ENCODE results near the gene NAA11. TPM values are rescaled to one million over a fixed set of nuclear protein-coding genes. Genes with fewer than 3 reads are reported as not detected.

The NAA11 gene
- total RNA-seq, 1 experiment from 2014 or later, result not detected

GRCh38 chr4:79295086-79295485, 30.8 kb downstream of the NAA11 start:
- POLR2A ChIA-PET (ENCODE audit: low non-redundant PET), result no interaction called here
- no peaks in the 10 kb centered on the region for H3K4me1 ChIP-seq (ENCODE audit: insufficient read depth, low read length, poor library complexity, severe bottlenecking)

GRCh38 chr4:79294064-79294463, 31.8 kb downstream of the NAA11 start:
- POLR2A ChIA-PET (ENCODE audit: low non-redundant PET), result interaction anchor here (0.6 kb wide), 1 partner anchor 126 kb away, joined by 3 read pairs; no protein-coding TSS in a partner anchor
- no TSS peak for BruUV-seq (replicated peaks)
- Histone ChIP-seq H3K36me3 (ENCODE audit: insufficient read depth, low read length, poor library complexity, severe bottlenecking) (no peaks in the 10 kb centered on the region), H3K9me3 (ENCODE audit: low read depth, low read length, poor library complexity, severe bottlenecking) (no peaks in the 10 kb centered on the region), H3K4me3 (ENCODE audit: low read depth, low read length, poor library complexity, severe bottlenecking) (no peak overlapping the region), H3K4me1 (ENCODE audit: insufficient read depth, low read length, poor library complexity, severe bottlenecking) (no peaks in the 10 kb centered on the region), H3K27ac (ENCODE audit: low read depth, low read length, poor library complexity, severe bottlenecking) (no peak overlapping the region), H3K27me3 (replicated peaks; ENCODE audit: insufficient read depth, low read depth, low read length, poor library complexity) (no peaks in the 10 kb centered on the region)
- no peak for DNase-seq (ENCODE audit: low spot score)
- CTCF ChIA-PET, result no interaction called here
- TF ChIP-seq CTCF (conservative IDR thresholded peaks at IDR 0.05; ENCODE audit: low read depth, low read length) (no peak), EZH2 (IDR thresholded peaks at IDR 0.05; ENCODE audit: borderline replicate concordance, low read depth, low read length, poor library complexity, severe bottlenecking) (no peak)
- intact Hi-C loops (cut with micrococcal nuclease; ENCODE audit: unreplicated experiment), result no loop called here

More at GRCh38 chr4:79295086-79295485, 30.8 kb downstream of the NAA11 start:
- H3K9me3 ChIP-seq (ENCODE audit: low read depth, low read length, poor library complexity, severe bottlenecking), result no peaks in the 10 kb centered on the region
- intact Hi-C loops (cut with micrococcal nuclease; ENCODE audit: unreplicated experiment), result no loop called here
- H3K36me3 ChIP-seq (ENCODE audit: insufficient read depth, low read length, poor library complexity, severe bottlenecking), result no peaks in the 10 kb centered on the region
- no TSS peak for BruUV-seq (replicated peaks)
- no peak for DNase-seq (ENCODE audit: low spot score)
- no peak overlapping the region for H3K27ac ChIP-seq (ENCODE audit: low read depth, low read length, poor library complexity, severe bottlenecking)
- TF ChIP-seq EZH2 (IDR thresholded peaks at IDR 0.05; ENCODE audit: borderline replicate concordance, low read depth, low read length, poor library complexity, severe bottlenecking), result no peak
- no peak overlapping the region for H3K4me3 ChIP-seq (ENCODE audit: low read depth, low read length, poor library complexity, severe bottlenecking)
- CTCF ChIA-PET, result no interaction called here
- no peaks in the 10 kb centered on the region for H3K27me3 ChIP-seq (replicated peaks; ENCODE audit: insufficient read depth, low read depth, low read length, poor library complexity)

- Histone ChIP-seq H3K27ac (ENCODE audit: low read depth, low read length, poor library complexity, severe bottlenecking) (no peak overlapping the region), H3K9me3 (ENCODE audit: low read depth, low read length, poor library complexity, severe bottlenecking) (no peaks in the 10 kb centered on the region), H3K27me3 (replicated peaks; ENCODE audit: insufficient read depth, low read depth, low read length, poor library complexity) (no peaks in the 10 kb centered on the region), H3K4me1 (ENCODE audit: insufficient read depth, low read length, poor library complexity, severe bottlenecking) (no peaks in the 10 kb centered on the region), H3K4me3 (ENCODE audit: low read depth, low read length, poor library complexity, severe bottlenecking) (no peak overlapping the region), H3K36me3 (ENCODE audit: insufficient read depth, low read length, poor library complexity, severe bottlenecking) (no peaks in the 10 kb centered on the region)
- POLR2A ChIA-PET (ENCODE audit: low non-redundant PET), result no interaction called here
- intact Hi-C loops (cut with micrococcal nuclease; ENCODE audit: unreplicated experiment), result no loop called here
- TF ChIP-seq CTCF (conservative IDR thresholded peaks at IDR 0.05; ENCODE audit: low read depth, low read length), result no peak
- TF ChIP-seq EZH2 (IDR thresholded peaks at IDR 0.05; ENCODE audit: borderline replicate concordance, low read depth, low read length, poor library complexity, severe bottlenecking), result no peak
- CTCF ChIA-PET, result no interaction called here
- no TSS peak for BruUV-seq (replicated peaks)
- no peak for DNase-seq (ENCODE audit: low spot score)
Measured at GRCh38 chr4:79292008-79292407, 33.9 kb downstream of the NAA11 start.

- POLR2A ChIA-PET (ENCODE audit: low non-redundant PET), result no interaction called here
- no peaks in the 10 kb centered on the region for H3K27me3 ChIP-seq (replicated peaks; ENCODE audit: insufficient read depth, low read depth, low read length, poor library complexity)
- no peak for TF ChIP-seq EZH2 (IDR thresholded peaks at IDR 0.05; ENCODE audit: borderline replicate concordance, low read depth, low read length, poor library complexity, severe bottlenecking)
- TF ChIP-seq CTCF (conservative IDR thresholded peaks at IDR 0.05; ENCODE audit: low read depth, low read length), result no peak
- intact Hi-C loops (cut with micrococcal nuclease; ENCODE audit: unreplicated experiment), result no loop called here
- no peak overlapping the region for H3K4me3 ChIP-seq (ENCODE audit: low read depth, low read length, poor library complexity, severe bottlenecking)
- H3K4me1 ChIP-seq (ENCODE audit: insufficient read depth, low read length, poor library complexity, severe bottlenecking), result no peaks in the 10 kb centered on the region
- no peak for DNase-seq (ENCODE audit: low spot score)
- H3K36me3 ChIP-seq (ENCODE audit: insufficient read depth, low read length, poor library complexity, severe bottlenecking), result no peaks in the 10 kb centered on the region
- CTCF ChIA-PET, result no interaction called here
- no peak overlapping the region for H3K27ac ChIP-seq (ENCODE audit: low read depth, low read length, poor library complexity, severe bottlenecking)
- BruUV-seq (replicated peaks), result no TSS peak
- H3K9me3 ChIP-seq (ENCODE audit: low read depth, low read length, poor library complexity, severe bottlenecking), result no peaks in the 10 kb centered on the region
Measured at GRCh38 chr4:79290376-79290775, 35.5 kb downstream of the NAA11 start.
